GM21528 (cell line): ENCODE results near the gene ZBTB48.
A peak's percentile ranks its signal among the peaks of the same experiment; 100 is the strongest.
"Not testable (repeated sequence)": the region's sequence is repeated elsewhere in the genome, so short reads cannot be mapped to it uniquely, and the experiment has no call there.

Experiments
- ATAC-seq: cut with Tn5 transposase; IDR thresholded peaks from one replicate; pipeline ENCODE4 v1.9.1; 2021; ENCODE audit warnings: mild to moderate bottlenecking, moderate library complexity; ENCODE audit not compliant: unreplicated experiment, low FRiP score

The ZBTB48 gene

DNA sequence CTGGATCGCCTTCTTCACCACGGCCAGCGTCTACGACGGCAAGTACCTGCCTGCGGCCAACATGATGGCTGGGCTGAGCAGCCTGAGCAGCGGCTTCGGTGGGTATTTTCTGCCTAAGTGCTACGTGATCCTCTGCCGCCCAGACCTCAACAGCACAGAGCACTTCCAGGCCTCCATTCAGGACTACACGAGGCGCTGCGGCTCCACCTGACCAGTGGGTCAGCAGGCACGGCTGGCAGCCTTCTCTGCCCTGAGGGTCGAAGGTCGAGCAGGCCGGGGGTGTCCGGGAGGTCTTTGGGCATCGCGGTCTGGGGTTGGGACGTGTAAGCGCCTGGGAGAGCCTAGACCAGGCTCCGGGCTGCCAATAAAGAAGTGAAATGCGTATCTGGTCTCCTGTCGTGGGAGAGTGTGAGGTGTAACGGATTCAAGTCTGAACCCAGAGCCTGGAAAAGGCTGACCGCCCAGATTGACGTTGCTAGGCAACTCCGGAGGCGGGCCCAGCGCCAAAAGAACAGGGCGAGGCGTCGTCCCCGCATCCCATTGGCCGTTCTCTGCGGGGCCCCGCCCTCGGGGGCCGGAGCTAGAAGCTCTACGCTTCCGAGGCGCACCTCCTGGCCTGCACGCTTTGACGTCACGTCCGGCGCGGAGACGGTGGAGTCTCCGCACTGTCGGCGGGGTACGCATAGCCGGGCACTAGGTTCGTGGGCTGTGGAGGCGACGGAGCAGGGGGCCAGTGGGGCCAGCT lies at the start of gene ZBTB48:
Gene ZBTB48 (plus strand): TSS at position 621 of the 745 bp plus-strand sequence. CDS start 616 bp downstream, outside the sequence.
- ATAC-seq: peak; percentile 98

DNA sequence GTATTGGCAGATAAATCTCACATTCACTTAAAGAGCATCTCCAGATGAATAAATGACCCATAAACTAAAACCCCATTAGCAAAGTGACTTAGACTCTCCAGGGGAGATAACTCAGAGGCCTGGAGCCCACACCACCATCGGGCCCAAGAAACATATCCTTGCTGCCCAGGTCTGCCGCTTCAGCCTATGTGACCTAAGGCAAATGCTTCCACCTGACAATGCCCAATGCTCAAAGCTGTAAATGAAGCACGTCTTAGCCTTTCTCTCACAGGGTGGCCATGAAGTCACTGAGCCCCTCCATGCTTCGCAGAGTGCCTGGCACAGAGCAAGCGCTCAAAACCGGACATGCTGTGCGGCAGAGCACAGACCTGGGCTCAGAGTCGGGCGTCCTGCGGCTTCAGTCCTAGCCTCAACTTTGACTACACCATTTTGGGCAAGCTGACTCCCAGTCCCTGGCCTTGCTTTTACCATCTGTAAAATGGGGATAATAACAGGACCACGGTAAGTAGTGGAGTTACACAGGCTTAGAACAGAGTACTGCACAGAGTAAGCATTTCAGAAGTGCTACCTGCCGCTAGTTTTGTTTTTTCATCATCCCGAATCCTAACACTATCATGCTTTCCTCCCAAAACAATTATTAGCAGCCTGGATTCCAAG lies 49.2 kb upstream of the ZBTB48 start:
- no peak for ATAC-seq

DNA sequence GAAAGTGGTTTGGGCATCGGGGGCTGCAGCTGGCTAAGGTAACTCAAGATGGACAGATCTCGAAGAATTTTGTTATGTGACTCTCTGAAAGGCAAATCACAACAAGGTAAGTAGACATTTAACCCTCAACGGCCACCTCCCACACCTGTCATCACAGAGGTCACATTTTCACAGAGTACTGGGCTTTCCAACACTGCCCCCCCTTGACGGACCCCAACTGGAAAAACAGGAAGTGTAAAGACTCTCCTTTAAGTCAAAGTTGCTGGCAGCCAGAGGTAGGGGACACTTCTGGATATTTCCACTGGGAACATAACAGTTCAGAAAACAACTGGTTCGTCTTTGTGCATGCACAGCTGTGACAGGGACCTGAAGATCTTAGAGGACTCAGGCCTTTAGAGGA lies 47.8 kb upstream of the ZBTB48 start:
- ATAC-seq: no peak

DNA sequence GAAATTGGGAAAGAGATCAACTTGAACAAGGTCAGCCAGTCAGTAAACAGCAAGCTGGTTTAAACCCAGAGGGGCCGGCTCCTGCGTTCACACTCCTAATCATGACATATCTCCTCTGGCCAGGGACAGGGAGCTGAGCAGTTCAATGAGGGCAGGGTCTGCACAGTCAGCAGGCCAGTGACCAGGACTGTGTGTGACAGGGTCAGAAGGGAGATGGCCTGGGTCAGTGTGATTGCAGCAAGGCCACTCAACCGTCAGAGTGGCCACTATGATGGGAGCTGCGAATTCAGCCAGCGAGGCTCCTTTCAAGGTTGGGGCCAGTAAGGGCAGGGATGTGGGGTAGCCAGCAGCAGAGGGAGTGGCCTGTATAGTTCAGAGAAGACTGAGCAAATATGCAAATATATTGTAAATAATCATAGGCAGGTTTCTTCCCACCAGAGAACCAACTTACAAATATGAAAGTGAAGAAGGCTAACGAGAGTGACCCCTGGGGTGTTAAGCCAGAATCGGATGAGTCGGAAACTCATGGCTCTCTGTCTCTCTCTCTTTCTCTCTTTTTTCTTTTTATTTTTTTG lies 45.5 kb upstream of the ZBTB48 start:
- no peak for ATAC-seq

DNA sequence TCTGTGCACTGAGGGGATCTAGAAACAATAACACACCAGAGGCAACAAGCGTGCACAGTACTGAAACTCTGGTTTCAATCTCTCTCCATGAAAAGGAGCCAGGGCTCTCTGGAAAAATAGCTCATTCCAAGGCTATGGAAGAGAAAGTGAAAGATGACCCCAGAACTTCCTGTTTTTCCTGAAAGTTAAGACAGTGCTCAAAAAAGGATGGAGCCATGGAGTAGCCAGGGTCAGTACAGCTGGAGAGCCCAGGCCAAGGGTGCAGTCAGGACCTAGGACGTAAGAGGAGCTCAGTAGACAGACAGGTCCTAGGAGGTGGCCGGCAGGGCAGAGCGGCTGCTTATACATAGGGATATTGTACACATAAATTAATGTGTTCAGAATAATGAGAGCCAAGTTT lies 44.6 kb upstream of the ZBTB48 start:
- no peak for ATAC-seq

DNA sequence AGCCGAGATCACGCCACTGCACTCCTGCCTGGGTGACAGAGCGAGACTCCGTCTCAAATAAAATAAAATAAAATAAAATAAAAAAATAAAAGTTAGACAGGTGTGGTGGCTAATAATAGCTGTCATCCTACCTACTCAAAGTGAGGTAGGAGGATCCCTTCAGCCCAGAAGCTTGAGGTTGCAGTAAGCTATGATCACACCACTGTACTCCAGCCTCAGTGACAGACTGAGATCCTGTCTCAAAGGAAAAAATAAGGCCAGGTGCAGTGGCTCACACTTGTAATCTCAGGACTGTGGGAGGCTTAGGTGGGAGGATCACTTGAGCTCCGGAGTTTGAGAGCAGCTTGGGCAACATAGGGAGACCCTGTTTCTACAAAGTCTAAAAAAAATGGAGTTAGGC lies 43.5 kb upstream of the ZBTB48 start:
- ATAC-seq: no peak

DNA sequence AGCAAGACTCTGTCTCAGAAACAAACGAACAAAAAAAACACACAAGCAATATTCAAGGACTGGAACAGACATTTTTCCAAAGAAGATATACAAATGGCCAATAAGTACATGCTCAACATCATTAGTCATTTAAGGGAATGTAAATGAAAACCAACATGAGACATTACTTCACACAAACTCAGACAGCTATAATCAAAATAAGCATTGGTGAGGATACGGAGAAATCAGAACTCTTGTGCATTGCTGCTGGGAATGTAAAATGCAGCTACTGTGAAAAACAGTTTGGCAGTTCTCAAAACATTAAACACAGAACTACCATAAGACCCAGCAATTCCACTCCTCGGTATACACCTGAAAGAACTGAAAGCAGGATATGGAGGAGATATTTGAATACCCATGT lies 40.8 kb upstream of the ZBTB48 start:
- no peak for ATAC-seq

DNA sequence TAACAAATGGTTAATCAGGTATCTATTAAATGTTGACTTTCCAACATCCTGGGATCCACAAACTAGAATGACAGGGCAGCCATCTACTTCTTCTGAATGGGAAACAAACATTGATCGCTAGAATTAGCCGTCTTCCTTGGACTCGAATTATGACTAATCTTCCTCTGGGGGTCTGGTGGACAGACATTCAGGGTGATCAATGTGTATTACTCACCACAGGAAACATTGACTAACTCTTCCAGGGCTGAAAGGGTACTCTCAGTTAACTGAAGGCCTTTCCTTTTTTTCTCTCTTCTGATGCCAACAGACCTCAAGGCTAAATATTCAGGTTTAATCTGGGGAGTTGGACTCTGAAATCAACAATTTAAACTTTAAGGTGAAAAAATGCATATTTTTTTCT lies 35.0 kb upstream of the ZBTB48 start:
- no peak for ATAC-seq

DNA sequence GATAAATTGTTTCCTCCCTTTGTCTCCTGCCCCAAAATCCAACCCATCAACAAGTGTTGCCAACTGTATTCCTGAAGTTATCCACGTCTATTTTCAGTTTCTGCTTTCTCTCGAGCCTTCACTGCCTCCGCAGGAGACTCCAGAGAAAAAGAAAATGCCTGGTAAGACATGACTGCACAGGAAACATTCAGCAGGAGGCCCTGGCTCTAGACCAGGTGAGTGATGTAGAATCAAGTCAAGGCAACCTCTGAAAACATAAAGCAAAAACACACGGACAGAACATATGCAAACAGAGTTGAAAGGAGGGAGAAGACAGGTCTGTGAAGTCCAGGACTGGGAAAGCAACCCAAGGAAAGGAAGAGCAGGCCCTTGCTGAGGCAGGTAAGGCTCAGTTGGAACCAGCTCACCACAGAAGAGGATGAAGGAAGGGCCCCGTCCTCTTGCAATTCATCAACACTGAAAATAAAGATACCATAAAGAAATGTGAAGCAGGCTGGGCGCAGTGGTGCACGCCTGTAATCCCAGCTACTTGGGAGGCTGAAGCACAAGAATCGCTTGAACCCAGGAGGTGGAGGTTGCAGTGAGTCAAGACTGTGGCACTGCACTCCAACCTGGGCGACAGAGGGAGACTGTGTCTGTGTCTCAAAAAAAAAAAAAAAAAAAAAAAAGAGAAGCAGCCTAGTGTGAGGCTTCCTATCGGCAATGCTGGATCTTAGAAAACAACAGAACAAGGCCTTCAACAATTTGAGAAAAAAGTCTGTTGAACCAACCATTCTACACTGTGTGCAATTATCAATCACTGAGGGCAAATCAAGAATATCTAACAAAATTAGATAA lies 34.3 kb upstream of the ZBTB48 start:
- ATAC-seq: no peak

DNA sequence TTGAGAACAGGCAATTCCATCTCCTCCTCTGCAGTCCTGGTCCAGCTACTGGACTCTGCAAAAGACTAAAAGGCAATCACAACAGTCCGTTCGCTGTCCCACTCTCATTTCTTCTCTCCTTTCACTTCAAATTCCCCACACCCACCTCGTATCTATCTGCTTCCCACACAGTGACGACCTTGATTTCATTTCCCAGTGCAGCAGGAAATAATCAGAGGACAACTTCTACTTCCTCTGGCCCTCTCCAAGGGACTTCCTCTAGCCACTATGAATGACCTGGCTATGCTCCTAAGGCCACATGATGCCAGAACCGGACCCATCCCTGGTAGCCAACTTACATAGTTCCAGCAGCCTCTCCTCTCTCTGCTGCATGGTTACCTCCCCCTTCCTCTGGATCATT lies 33.5 kb upstream of the ZBTB48 start:
- ATAC-seq: no peak

DNA sequence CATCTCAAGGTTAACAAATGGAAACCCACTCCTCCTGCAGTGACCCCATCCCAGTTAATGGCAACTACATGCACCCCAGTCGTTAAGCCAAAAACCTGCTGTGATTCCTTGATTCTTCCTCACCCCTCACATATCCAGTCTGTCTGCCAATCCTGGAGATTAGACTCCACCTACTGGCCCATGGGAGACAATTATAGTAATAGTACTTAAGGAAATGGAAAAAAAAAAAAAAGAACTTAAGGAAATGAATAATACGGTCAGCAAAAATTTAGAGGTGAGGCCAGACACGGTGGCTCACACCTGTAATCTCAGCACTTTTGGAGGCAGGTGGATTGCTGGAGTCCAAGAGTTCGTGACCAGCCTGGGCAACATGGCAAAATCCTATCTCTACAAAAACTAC lies 32.5 kb upstream of the ZBTB48 start:
- no peak for ATAC-seq

DNA sequence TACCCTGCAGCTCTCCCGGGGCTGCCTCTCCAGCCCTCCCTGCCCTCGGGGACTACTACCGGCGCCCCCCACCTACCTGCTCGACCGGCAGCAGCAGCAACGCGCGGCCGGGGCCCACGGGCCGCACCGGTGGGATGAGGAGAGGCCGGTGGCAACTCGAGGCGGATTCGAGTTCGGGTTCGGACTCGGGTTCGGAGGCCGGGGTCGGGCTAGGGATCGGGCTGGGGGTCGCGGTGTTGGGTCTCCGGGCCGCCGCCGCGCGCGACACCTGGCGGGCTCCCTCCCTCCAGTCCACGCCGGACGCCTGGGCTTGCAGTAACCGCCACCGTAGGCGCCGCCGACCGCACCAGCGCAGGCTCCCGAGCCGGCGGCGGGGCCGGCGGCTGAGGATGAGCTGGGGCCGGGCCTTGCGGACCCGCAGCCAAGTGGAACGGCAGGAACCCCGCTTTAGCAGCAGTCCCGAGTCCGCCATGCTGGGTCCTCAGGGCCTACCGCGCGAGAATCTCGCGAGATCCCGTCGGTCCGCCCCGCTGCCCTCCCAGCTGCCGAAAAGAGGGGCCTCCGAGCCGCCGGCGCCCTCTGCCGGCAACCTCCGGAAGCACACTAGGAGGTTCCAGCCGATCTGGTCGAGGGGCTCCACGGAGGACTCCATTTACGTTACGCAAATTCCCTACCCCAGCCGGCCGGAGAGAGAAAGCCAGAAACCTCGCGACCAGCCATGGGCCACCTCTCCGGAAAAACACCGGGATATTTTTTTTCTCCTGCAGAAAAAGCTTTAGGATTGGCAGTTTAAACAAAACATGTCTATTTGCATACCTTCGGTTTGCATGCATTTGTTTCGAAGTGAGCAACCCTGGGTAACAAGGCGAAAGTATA lies 25.5 kb upstream of the ZBTB48 start, which contains the start of gene NOL9:
Gene NOL9 (minus strand): TSS at position 483 of the 876 bp plus-strand sequence. CDS start 11 bp downstream, at position 472.
- peak; percentile 92 for ATAC-seq

DNA sequence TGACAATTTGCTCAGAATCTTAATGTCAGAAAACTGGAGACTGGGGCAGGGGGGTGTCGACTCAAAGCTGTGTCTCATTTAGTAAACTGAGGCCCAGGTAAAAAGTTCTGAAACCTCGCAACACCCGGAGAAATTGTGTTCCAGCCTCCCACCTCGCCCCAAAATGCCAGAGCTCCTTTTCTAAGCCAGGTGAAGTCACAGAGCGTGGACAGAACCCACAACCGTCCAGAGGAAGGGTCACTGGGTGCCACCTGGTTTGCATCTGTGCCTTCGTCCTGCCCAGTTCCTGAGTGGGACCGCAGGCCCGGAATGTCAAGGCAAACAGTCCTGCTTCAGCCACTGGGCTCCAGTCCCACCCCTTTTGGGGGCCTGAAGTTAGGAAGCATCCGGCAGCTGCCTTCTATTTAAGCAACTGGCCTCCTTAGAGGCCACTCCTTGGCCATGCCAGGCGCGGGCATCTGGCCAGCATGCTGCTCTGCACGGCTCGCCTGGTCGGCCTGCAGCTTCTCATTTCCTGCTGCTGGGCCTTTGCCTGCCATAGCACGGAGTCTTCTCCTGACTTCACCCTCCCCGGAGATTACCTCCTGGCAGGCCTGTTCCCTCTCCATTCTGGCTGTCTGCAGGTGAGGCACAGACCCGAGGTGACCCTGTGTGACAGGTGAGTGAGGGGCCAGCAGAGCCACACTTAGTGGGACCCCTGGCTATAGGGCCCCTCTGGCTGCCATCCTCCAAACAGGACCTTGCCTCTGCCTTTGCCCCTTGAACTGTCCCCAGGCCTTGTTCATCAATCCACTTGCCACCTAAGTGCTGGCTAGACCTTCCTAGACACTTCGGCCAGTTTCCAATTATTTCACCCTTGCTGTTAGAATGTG lies 24.7 kb upstream of the ZBTB48 start, which contains the start of gene TAS1R1:
Gene TAS1R1 (plus strand): TSS at position 401 of the 872 bp plus-strand sequence. CDS start 67 bp downstream, at position 468.
- ATAC-seq: no peak

DNA sequence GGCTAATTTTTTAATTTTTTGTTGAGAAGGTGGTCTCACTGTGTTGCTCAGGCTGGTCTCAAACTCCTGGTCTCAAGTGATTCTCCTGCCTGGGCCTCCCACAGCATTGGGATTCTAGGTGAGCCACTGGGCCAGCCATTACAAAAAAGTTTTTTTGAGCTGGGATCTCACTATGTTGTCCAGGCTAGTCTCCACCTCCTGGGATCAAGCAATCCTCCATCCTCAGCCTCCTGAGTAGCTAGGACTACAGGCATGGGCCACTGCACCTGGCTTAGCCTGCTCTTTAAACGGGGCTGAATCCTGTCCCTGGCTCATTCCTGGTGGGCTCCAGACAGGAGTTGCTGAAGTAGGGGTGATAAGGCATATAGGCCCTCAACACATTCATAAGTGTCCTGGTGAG lies 22.2 kb upstream of the ZBTB48 start:
- no peak for ATAC-seq

DNA sequence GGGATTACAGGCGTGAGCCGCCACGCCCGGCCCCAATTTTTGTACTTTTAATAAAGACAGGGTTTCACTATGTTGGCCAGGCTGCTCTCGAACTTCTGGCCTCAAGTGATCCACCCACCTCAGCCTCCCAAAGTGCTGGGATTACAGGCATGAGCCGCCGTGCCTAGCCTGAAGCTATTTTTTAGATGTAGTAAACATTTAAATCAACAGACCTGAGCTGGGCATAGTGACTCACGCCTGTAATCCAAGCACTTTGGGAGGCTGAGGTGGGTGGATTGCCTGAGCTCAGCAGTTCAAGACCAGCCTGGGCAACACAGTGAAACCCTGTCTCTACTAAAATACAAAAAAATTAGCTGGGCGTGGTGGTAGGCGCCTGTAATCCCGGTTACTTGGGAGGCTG lies 20.6 kb upstream of the ZBTB48 start:
- not testable (repeated sequence) for ATAC-seq

DNA sequence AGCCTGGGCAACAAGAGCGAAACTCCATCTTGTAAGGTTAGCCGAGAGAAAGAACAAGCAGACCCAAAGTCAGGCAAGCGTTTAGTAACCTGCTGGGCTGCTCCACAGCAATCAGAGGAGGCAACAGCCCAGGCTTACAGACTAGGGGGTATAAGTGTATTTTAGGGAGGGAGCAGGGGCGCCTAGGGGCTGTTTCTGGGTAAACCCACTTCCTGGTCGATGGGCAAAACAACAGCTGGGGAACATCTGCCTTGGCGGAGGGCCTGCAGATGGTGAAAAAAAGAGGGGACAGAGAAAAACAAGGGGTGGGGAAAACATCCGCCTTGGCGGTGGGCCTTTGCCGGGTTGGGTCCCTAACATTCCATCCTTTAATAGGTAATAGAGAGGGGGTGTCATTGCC lies 19.5 kb upstream of the ZBTB48 start:
- ATAC-seq: no peak

DNA sequence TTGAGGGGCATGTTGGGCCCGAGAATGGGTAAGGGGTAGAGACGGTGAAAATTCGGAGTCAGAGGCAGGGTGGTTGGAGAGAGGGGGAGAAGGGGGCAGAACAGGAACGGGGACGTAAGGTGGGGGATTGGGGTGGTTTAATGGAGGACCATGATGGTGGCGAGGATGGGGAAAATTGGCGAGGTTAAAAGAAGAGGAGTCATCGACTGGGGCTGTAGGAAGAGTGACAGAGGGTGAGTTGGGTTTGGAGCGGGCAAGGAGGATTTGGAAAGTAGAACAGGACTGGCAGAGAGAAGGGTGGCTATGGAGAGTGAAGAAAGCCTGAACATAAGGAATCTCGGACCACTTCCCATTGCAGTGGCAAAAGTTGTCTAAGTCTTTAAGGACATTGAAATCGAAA lies 10.8 kb upstream of the ZBTB48 start:
- ATAC-seq: no peak

DNA sequence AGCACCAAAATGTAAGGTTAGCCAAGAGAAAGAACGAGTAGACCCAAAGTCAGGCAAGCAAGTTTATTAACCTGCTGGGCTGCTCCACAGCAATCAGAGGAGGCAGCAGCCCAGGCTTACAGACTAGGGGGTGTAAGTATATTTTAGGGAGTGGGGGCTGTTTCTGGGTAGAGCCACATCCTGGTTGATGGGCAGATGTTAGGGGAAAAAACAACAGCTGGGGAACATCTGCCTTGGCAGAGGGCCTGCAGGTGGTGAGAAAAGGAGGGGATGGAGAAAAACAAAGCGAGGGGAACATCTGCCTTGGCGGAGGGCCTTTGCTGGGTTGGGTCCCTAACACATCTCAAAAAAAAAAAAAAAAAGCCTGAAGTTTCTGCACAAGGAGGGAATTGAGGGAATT lies 9.7 kb upstream of the ZBTB48 start:
- ATAC-seq: no peak

DNA sequence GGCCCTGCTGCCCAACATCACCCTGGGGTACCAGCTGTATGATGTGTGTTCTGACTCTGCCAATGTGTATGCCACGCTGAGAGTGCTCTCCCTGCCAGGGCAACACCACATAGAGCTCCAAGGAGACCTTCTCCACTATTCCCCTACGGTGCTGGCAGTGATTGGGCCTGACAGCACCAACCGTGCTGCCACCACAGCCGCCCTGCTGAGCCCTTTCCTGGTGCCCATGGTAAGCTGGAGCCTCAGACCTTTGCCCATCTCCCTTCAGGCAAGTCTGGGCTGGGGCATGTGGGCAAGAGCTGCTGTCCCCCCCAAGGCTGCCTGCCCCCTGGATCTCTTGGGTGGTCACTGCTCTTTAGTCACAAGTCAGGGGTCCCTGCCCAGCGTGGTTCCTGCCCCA lies 8.8 kb upstream of the ZBTB48 start:
- ATAC-seq: no peak
